Measurements from ENCODE around the gene TMEM198.

The TMEM198 gene

GRCh38 chr2:219508971-219509779 is 34.7 kb upstream of the TMEM198 start:
- DNase-seq (ENCODE audit: low read depth, low spot score) = no peak

- no peak for DNase-seq (ENCODE audit: low read depth, low spot score)
Observed at GRCh38 chr2:219509780-219510511, 33.9 kb upstream of the TMEM198 start.

- no peak for DNase-seq (ENCODE audit: low read depth, low spot score)
Observed at GRCh38 chr2:219510512-219511135, 33.2 kb upstream of the TMEM198 start.

GRCh38 chr2:219511547-219512325 is 32.1 kb upstream of the TMEM198 start:
- DNase-seq (ENCODE audit: low read depth, low spot score) = no peak

- no peak for DNase-seq (ENCODE audit: low read depth, low spot score)
Observed at GRCh38 chr2:219512524-219513216, 31.2 kb upstream of the TMEM198 start.

- DNase-seq (ENCODE audit: low read depth, low spot score) = no peak
Observed at GRCh38 chr2:219513787-219514186, 30.0 kb upstream of the TMEM198 start.

GRCh38 chr2:219514196-219514761 is 29.5 kb upstream of the TMEM198 start, which contains the start of gene ASIC4:
Gene ASIC4, plus strand, starts transcription at chr2:219514482. Its CDS starts 243 bp downstream, at chr2:219514725.
- no peak for DNase-seq (ENCODE audit: low read depth, low spot score)

GRCh38 chr2:219514836-219515235 is 29.0 kb upstream of the TMEM198 start:
- no peak for DNase-seq (ENCODE audit: low read depth, low spot score)

- DNase-seq (ENCODE audit: low read depth, low spot score) = no peak
Observed at GRCh38 chr2:219515874-219516629, 27.8 kb upstream of the TMEM198 start.

- no peak for DNase-seq (ENCODE audit: low read depth, low spot score)
Observed at GRCh38 chr2:219516888-219517287, 26.9 kb upstream of the TMEM198 start.

- DNase-seq (ENCODE audit: low read depth, low spot score) = no peak
Observed at GRCh38 chr2:219517954-219518778, 25.7 kb upstream of the TMEM198 start.

GRCh38 chr2:219519526-219519916 is 24.3 kb upstream of the TMEM198 start:
- DNase-seq (ENCODE audit: low read depth, low spot score) = no peak

- DNase-seq (ENCODE audit: low read depth, low spot score) = no peak
Observed at GRCh38 chr2:219520079-219520478, 23.7 kb upstream of the TMEM198 start.

- no peak for DNase-seq (ENCODE audit: low read depth, low spot score)
Observed at GRCh38 chr2:219521066-219521880, 22.6 kb upstream of the TMEM198 start.

GRCh38 chr2:219522111-219523030 is 21.5 kb upstream of the TMEM198 start:
- DNase-seq (ENCODE audit: low read depth, low spot score) = no peak

- DNase-seq (ENCODE audit: low read depth, low spot score) = no peak
Observed at GRCh38 chr2:219523031-219523671, 20.7 kb upstream of the TMEM198 start.

- DNase-seq (ENCODE audit: low read depth, low spot score) = no peak
Observed at GRCh38 chr2:219524817-219525216, 19.0 kb upstream of the TMEM198 start.

Data from brain pericyte (primary cell).